Activated naive CD4-positive, alpha-beta T cell treated with anti-CD3 and anti-CD28 coated beads for 36 hours (primary cell): ENCODE measurements around the gene PGAM5. TPM values are rescaled to one million over a fixed set of nuclear protein-coding genes. Genes with fewer than 3 reads are reported as not detected.
"Not testable (repeated sequence)": the region's sequence is repeated elsewhere in the genome, so short reads cannot be mapped to it uniquely, and the experiment has no call there.

ENCODE experiments used
- CTCF ChIA-PET: fragments of 350-600 bp; sonication (Branson Sonifier 250); formaldehyde crosslinking; loops from one replicate; lab custom pipeline; 2021; ENCODE audit warnings: antibody characterized with exemption; lab: Charles Lee
- DNase-seq: peaks from one replicate; pipeline ENCODE4 v3.0.0-alpha.2; 2020
- H3K27ac Mint-ChIP-seq: one replicate; pipeline ENCODE4 v1.8.0; 2021; ENCODE audit warnings: mild to moderate bottlenecking, mixed read lengths
- H3K27me3 Mint-ChIP-seq: one replicate; pipeline ENCODE4 v1.8.0; 2021; ENCODE audit warnings: low read depth, mixed read lengths
- H3K36me3 Mint-ChIP-seq: one replicate; pipeline ENCODE4 v1.8.0; 2021; ENCODE audit warnings: low read depth, mixed read lengths
- H3K4me1 Mint-ChIP-seq: one replicate; pipeline ENCODE4 v1.8.0; 2021; ENCODE audit warnings: low read depth, mixed read lengths
- H3K4me3 Mint-ChIP-seq: one replicate; pipeline ENCODE4 v1.8.0; 2021; ENCODE audit warnings: mild to moderate bottlenecking, moderate library complexity, mixed read lengths
- H3K9me3 Mint-ChIP-seq: one replicate; pipeline ENCODE4 v1.8.0; 2021; ENCODE audit warnings: mixed read lengths
- intact Hi-C: fragments of 100-400 bp; cut with micrococcal nuclease; formaldehyde crosslinking; loops from one replicate; pipeline ENCODE4 v1.15.1; 2023
- total RNA-seq, 2 experiments: library from RNA; stranded (reverse); gene quantifications; one replicate each; pipeline ENCODE4 v1.2.3, GENCODE V29; 2021

The PGAM5 gene
- total RNA-seq, 2 experiments from 2014 or later: 50.1 to 55.7 TPM

DNA sequence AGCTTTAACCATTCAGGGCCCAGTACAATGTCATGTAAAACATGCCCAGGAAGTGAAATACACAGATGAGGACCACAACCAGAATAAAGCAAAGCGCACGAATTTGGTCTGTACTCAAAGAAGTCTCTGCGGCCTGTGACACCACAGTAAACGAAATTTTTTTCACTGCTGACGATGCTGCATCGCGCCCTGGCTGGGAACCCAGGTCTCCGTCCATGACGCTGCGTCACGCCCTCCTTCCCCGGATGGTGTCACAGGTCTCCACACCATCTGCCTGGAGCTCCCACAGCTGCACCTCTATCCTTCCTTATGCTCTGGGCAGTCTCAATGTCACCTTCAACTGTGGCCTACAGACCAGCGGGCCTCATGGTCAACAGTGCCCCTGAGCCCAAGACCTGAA lies 33.2 kb downstream of the PGAM5 start:
- CTCF ChIA-PET: no interaction called here
- Mint-ChIP-seq H3K27ac (peak overlapping the region; percentile 21), H3K4me3 (no peak overlapping the region), H3K4me1 (peaks cover 6% of the 10 kb centered on the region), H3K9me3 (no peaks in the 10 kb centered on the region), H3K36me3 (peaks cover 70% of the 10 kb centered on the region), H3K27me3 (no peaks in the 10 kb centered on the region)
- intact Hi-C loops: no loop called here
- no peak for DNase-seq

DNA sequence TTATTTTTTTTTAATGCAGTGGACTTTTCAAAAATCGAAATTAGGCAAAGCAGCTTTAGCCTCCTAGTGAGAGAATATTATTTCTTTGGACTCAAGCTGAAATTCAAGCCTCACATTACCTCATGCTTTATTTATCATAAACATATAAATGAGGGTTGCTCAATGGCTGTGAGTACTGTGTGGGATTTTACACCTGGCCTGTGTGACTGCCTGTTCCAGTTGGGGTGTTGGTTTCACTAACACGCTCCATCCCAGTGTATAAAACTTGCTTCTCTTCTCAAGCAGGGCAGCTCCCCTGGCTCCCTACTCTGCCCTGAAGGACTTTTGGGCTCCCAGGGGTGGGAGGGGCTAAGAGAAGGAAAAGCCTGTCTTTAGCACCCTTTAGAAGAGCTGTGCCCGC lies 36.0 kb downstream of the PGAM5 start:
- Mint-ChIP-seq H3K9me3 (no peaks in the 10 kb centered on the region), H3K36me3 (peaks cover 58% of the 10 kb centered on the region), H3K27me3 (no peaks in the 10 kb centered on the region), H3K4me1 (peaks cover 6% of the 10 kb centered on the region), H3K27ac (no peak overlapping the region), H3K4me3 (no peak overlapping the region)
- CTCF ChIA-PET: no interaction called here
- intact Hi-C loops: no loop called here
- DNase-seq: no peak

DNA sequence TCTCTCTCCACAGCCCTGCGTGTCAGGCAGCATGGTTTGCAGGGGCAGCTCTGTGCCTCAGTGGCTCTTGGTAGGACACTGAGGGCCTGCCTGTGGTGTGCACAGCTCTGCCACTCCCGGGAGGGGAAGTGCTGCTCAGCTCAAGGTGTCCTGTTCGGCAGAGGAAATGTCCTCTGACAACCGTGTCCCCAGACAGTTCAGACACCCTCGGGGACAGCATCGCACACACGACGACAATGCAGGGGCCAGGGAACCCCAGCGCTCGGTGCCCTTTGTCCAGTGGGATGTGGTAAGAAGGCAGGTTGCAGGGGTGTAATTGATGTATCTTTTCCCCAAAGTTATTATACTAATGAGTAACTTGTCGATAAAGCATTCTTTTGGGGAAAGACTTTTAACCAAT lies 36.8 kb downstream of the PGAM5 start:
- Mint-ChIP-seq H3K4me3 (no peak overlapping the region), H3K27ac (no peak overlapping the region), H3K36me3 (peaks cover 54% of the 10 kb centered on the region), H3K27me3 (no peaks in the 10 kb centered on the region), H3K4me1 (peaks cover 6% of the 10 kb centered on the region), H3K9me3 (no peaks in the 10 kb centered on the region)
- CTCF ChIA-PET: no interaction called here
- no peak for DNase-seq
- intact Hi-C loops: no loop called here

DNA sequence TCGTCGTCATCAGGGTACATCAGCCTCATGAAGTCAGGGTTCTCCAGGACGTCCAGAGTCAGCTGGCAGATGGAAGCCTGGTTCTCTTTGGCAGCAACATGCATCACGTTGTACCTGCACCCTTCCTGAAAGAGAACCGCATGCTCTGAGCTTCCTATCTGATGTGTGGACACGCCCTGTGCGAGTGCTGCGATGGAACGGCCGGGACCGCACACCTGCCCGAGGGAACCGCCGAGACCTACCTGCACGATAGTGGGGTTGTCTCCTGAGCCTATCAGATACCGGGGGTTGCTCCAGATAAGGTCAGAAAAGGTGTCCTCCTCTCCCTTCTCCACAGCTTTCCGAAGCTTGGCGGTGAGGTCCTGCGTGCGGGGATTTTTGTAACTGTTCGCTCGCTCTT lies 37.3 kb downstream of the PGAM5 start:
- CTCF ChIA-PET: no interaction called here
- no peaks in the 10 kb centered on the region for H3K9me3 Mint-ChIP-seq

DNA sequence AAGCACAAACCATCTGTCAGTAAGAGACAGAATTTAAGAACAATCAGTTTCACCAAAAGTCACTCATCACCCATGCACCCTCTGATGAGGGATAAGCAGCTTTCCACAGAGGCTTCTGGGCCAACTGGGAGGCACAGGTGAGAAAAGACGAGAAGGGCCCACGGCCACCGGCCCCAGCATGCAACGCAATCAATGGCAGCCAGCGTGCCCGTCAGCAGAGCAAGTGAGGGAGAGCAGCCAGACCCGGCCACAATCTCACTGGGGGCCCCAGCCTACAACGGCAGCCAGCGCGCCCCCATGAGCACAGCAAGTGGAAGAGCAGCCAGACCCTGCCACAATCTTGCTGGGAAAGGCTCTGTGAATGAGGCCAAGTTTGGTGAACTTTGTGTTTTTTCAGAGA lies 37.7 kb downstream of the PGAM5 start:
- H3K9me3 Mint-ChIP-seq: no peaks in the 10 kb centered on the region
- peaks cover 6% of the 10 kb centered on the region for H3K4me1 Mint-ChIP-seq
- H3K4me3 Mint-ChIP-seq: no peak overlapping the region
- peaks cover 52% of the 10 kb centered on the region for H3K36me3 Mint-ChIP-seq
- no peaks in the 10 kb centered on the region for H3K27me3 Mint-ChIP-seq
- CTCF ChIA-PET: no interaction called here
- no peak for DNase-seq
- intact Hi-C loops: no loop called here
- H3K27ac Mint-ChIP-seq: no peak overlapping the region

More for the DNA sequence above, 37.3 kb downstream of the PGAM5 start:
- no peak overlapping the region for H3K27ac Mint-ChIP-seq
- H3K36me3 Mint-ChIP-seq: peaks cover 53% of the 10 kb centered on the region
- H3K4me3 Mint-ChIP-seq: no peak overlapping the region
- H3K27me3 Mint-ChIP-seq: no peaks in the 10 kb centered on the region
- H3K4me1 Mint-ChIP-seq: peaks cover 6% of the 10 kb centered on the region
- intact Hi-C loops: no loop called here
- no peak for DNase-seq

DNA sequence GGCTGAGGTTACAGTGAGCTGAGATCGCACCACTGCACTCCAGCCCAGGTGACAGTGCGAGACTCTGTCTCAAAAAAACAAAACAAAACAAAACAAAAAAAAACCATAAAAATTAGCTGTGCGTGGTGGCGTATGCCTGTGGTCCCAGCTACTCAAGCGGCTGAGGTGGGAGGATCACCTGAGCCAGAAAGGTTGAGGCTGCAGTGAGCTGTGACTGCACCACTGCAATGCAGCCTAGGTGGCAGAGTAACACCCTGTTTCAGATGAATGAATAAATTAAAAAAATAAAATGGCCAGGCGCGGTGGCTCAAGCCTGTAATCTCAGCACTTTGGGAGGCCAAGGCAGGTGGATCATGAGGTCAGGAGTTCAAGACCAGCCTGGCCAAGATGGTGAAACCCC lies 43.0 kb downstream of the PGAM5 start:
- H3K27me3 Mint-ChIP-seq, H3K4me3 Mint-ChIP-seq, DNase-seq, H3K27ac Mint-ChIP-seq, H3K9me3 Mint-ChIP-seq, intact Hi-C loops: not testable (repeated sequence)
- Mint-ChIP-seq H3K36me3 (peaks cover 40% of the 10 kb centered on the region), H3K4me1 (peaks cover 18% of the 10 kb centered on the region)
- CTCF ChIA-PET: interaction anchor here (0.6 kb wide), 1 partner anchor 16 kb away, joined by 5 read pairs; no protein-coding TSS in a partner anchor

DNA sequence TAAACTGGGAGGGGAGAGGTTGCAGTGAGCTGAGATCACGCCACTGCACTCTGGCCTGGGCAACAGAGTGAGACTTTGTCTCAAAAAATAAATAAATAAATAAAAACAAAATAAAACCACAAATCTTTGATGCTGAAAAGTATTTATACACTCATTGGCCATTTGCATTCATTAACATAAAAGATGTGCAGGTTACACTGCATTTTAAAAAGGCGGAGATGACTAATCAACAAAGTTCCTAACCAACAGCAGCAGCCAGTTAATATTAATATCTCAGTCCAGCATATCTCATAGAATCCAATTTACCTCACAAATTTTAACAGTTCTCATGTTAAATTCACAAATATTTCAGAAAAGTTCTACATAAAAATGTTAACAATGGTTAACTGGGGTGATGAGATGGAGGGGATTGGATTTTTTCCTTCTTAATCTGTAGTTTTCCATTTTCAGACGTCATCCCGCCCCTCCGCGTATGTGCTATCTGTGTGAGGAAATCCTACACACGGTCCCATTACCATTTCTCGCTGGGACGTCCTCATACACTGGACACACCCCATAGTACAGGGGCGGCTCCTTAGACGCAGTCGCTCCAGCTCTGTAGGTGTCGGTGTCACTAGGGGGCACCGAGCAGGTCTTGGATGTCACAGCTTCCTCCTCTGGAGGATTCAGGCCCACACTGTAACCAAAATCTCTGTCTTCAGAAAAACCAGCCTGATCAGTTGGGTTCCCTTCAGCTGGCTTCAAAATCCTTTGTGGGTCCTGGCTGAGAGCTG lies 43.7 kb downstream of the PGAM5 start:
- CTCF ChIA-PET: interaction anchor here (0.6 to 1.0 kb wide), 2 partner anchors 13 to 15 kb away, joined by 5 to 6 read pairs; no protein-coding TSS in a partner anchor
- Mint-ChIP-seq H3K9me3 (no peaks in the 10 kb centered on the region), H3K4me3 (no peak overlapping the region), H3K36me3 (peaks cover 37% of the 10 kb centered on the region), H3K4me1 (peaks cover 20% of the 10 kb centered on the region), H3K27ac (no peak overlapping the region), H3K27me3 (no peaks in the 10 kb centered on the region)
- DNase-seq: no peak
- intact Hi-C loops: no loop called here

DNA sequence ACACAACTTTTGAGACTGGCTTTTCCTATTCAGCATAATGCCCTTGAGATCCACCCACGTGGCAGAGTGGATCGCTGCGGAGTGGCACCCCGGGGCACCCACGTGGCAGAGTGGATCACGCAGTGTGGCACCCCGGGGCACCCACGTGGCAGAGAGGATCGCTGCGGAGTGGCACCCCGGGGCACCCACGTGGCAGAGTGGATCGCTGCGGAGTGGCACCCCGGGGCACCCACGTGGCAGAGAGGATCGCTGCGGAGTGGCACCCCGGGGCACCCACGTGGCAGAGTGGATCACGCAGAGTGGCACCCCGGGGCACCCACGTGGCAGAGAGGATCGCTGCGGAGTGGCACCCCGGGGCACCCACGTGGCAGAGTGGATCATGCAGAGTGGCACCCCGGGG lies 48.2 kb downstream of the PGAM5 start:
- H3K27ac Mint-ChIP-seq, H3K27me3 Mint-ChIP-seq, DNase-seq, H3K4me3 Mint-ChIP-seq, H3K9me3 Mint-ChIP-seq, intact Hi-C loops: not testable (repeated sequence)
- CTCF ChIA-PET: interaction anchor here (0.6 kb wide), 1 partner anchor 63 kb away, joined by 7 read pairs; no protein-coding TSS in a partner anchor
- peaks cover 41% of the 10 kb centered on the region for H3K4me1 Mint-ChIP-seq
- peaks cover 30% of the 10 kb centered on the region for H3K36me3 Mint-ChIP-seq

DNA sequence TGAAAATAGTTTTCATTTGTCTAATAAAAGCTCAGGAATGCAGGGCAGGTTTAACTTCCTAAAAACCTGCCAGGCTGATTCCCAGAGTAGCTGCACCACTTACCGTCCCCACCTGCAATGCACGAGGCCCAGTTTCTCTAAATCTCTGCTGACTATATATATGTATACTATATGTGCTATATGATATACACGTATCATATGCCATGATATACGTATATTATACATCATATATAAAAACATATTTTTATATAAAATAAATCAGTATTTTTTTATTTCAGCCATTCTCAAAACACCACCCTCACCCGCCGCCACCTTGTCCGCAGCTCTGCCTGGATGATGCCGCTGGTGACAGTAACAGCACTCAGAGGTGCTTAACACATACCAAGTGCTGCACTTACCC lies 48.7 kb downstream of the PGAM5 start:
- DNase-seq: no peak
- CTCF ChIA-PET: no interaction called here
- peak overlapping the region; percentile 99 for H3K27ac Mint-ChIP-seq
- no peaks in the 10 kb centered on the region for H3K9me3 Mint-ChIP-seq
- intact Hi-C loops: no loop called here
- H3K36me3 Mint-ChIP-seq: peaks cover 27% of the 10 kb centered on the region
- peak overlapping the region; percentile 98 for H3K4me3 Mint-ChIP-seq
- no peaks in the 10 kb centered on the region for H3K27me3 Mint-ChIP-seq
- peaks cover 41% of the 10 kb centered on the region for H3K4me1 Mint-ChIP-seq

DNA sequence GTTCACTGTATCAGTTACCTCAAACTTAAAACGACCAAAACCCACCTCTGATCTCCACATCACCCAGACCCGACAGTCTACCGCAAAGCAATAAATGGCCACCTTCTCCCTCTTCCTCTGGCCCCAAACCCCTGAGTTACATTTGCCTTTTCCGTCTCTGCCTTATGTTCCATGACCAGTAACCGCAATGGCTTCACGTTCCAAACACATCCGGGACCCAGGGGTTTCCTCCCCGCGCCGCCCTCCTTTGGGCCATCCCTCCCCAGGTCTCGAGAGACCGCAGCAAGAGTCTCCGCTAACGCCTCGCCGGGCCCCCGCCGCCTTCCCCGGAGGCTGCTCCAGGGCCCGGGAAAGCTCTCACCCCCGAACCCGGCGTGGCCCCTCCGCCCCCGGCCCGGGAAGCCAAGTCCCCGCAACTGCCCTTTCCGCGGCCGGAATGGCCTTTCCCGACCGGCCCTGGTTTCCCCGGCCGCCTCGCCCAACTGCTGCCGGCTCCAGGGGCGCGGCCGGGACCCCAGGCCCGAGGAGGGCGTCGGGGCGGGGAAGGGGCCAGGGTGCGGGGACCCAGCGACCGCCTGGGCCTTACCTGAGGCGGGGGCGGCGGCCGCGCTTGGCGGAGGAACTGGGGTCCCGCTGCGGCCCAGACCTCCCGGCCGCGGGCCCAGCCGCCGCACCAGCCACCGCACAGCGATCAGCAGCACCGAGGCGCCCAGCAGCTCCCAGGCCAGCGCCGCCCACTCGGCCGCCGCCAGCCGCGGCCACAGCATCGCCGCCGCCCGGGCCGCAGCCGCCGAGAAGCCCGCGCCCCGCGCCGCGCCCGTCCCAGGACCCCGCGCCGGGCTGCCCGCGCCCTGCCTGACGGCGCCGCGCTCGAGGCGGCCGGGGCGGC lies 50.6 kb downstream of the PGAM5 start, which contains the start of gene ANKLE2:
TSS of gene ANKLE2 (minus strand) at position 801 of the 889 bp plus-strand sequence. CDS start at position 767, 34 bp downstream.
- Mint-ChIP-seq H3K36me3 (peaks cover 19% of the 10 kb centered on the region), H3K4me1 (peaks cover 38% of the 10 kb centered on the region), H3K27me3 (no peaks in the 10 kb centered on the region), H3K9me3 (no peaks in the 10 kb centered on the region), H3K4me3 (peak within 1 kb of the TSS; percentile 98), H3K27ac (peak within 1 kb of the TSS; percentile 99)
- DNase-seq: peak; percentile 84
- CTCF ChIA-PET: interaction anchor here (0.7 kb wide), 1 partner anchor 10 kb away, joined by 3 read pairs; no protein-coding TSS in a partner anchor
- intact Hi-C loops: loop anchor here (1.0 to 5.0 kb wide), 6 partner anchors 68 to 1889 kb away; partner anchors contain the start of genes CHFR, GOLGA3, RAN and ZNF605

DNA sequence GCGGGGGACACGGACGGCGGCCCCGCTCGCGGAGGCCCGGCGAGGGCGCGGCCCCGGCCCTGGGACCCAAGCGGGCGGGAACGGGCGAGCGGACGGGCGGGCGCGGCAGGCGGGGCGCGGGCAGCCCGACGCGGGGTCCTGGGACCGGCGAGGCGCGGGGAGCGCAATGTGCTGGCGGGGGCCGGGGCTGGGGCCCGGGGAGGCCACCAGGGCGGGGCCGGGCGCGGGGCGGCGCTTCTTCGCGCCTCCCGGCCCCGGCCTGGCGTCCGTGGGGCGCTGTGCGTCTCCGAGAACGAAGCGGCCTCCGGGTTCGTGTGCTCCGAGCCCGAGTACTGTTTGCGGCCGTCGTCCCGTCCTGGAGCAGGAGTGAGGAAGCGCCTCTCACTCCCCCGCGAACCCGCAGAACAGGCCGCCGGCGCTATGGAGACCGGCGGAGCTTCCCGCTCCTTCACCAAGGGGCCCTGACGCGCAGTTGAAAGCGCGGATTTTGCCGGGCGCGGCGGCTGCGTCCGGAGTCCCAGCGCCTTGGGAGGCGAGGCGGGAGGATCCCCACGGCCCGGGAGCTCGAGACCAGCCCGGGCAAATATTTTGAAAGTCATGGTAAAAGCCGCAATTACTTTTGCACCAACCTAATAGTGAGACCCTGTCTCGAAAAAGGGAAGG lies 51.4 kb downstream of the PGAM5 start:
- Mint-ChIP-seq H3K4me3 (peak overlapping the region; percentile 76), H3K9me3 (no peaks in the 10 kb centered on the region), H3K27me3 (no peaks in the 10 kb centered on the region), H3K4me1 (peaks cover 34% of the 10 kb centered on the region), H3K36me3 (peaks cover 16% of the 10 kb centered on the region), H3K27ac (peak overlapping the region; percentile 89)
- DNase-seq: peak; percentile 84
- intact Hi-C loops: loop anchor here (1.0 to 5.0 kb wide), 9 partner anchors 9 to 1890 kb away; partner anchors contain the start of genes CHFR, GOLGA3, RAN and ZNF10
- CTCF ChIA-PET: no interaction called here
